ENCODE measurements around the gene ISCA1. TPM values are rescaled to one million over a fixed set of nuclear protein-coding genes. Genes with fewer than 3 reads are reported as not detected.

Gene ISCA1
- 78.3 TPM for total RNA-seq
- long read RNA-seq, transcript ISCA1-203 (4 exons, 1,958 nt), result major isoform, 82 of 96 reads
- long read RNA-seq, partial matches to known transcripts, result 3 of 96 reads
- long read RNA-seq, other reads (novel, unspliced or antisense), result 9 of 96 reads

- Histone ChIP-seq H3K9me3 (replicated peaks) (no peaks in the 10 kb centered on the region), H3K36me3 (peaks cover 8% of the 10 kb centered on the region), H3K27me3 (ENCODE audit: low read depth) (no peaks in the 10 kb centered on the region), H3K4me3 (peak within 1 kb of the TSS; percentile 90), H3K27ac (replicated peaks) (peak within 1 kb of the TSS; percentile 98), H3K4me1 (peaks cover 60% of the 10 kb centered on the region)
- DNase-seq, result peak; percentile 98
- TF ChIP-seq CTCF (IDR thresholded peaks at IDR 0.05; ENCODE audit: borderline replicate concordance), result no peak
- intact Hi-C loops (cut with micrococcal nuclease), result no loop called here
These were observed at the start of gene ISCA1 for GRCh38 chr9:86282077-86282978. ISCA1 (minus strand) TSS chr9:86282538; CDS start chr9:86282458, 80 bp downstream.

- peaks cover 93% of the 10 kb centered on the region for H3K36me3 ChIP-seq
- intact Hi-C loops (cut with micrococcal nuclease), result no loop called here
These were observed 47.8 kb upstream of the ISCA1 start for GRCh38 chr9:86330186-86330585.

GRCh38 chr9:86329649-86330048, 47.3 kb upstream of the ISCA1 start:
- Histone ChIP-seq H3K36me3 (peaks cover 93% of the 10 kb centered on the region), H3K27me3 (ENCODE audit: low read depth) (no peaks in the 10 kb centered on the region), H3K4me3 (no peak overlapping the region), H3K4me1 (no peaks in the 10 kb centered on the region), H3K27ac (replicated peaks) (no peak overlapping the region), H3K9me3 (replicated peaks) (no peaks in the 10 kb centered on the region)
- DNase-seq, result no peak
- TF ChIP-seq CTCF (IDR thresholded peaks at IDR 0.05; ENCODE audit: borderline replicate concordance), result no peak
- intact Hi-C loops (cut with micrococcal nuclease), result no loop called here

More at GRCh38 chr9:86330186-86330585, 47.8 kb upstream of the ISCA1 start:
- no peak overlapping the region for H3K4me3 ChIP-seq
- no peak overlapping the region for H3K27ac ChIP-seq (replicated peaks)
- no peaks in the 10 kb centered on the region for H3K4me1 ChIP-seq
- H3K27me3 ChIP-seq (ENCODE audit: low read depth), result no peaks in the 10 kb centered on the region
- H3K9me3 ChIP-seq (replicated peaks), result no peaks in the 10 kb centered on the region
- no peak for DNase-seq
- TF ChIP-seq CTCF (IDR thresholded peaks at IDR 0.05; ENCODE audit: borderline replicate concordance), result no peak

- intact Hi-C loops (cut with micrococcal nuclease), result no loop called here
- Histone ChIP-seq H3K36me3 (peaks cover 95% of the 10 kb centered on the region), H3K9me3 (replicated peaks) (no peaks in the 10 kb centered on the region)
These were observed 45.8 kb upstream of the ISCA1 start for GRCh38 chr9:86328156-86328555.

GRCh38 chr9:86326536-86326935, 44.2 kb upstream of the ISCA1 start:
- Histone ChIP-seq H3K27me3 (ENCODE audit: low read depth) (no peaks in the 10 kb centered on the region), H3K27ac (replicated peaks) (no peak overlapping the region), H3K9me3 (replicated peaks) (no peaks in the 10 kb centered on the region), H3K4me3 (no peak overlapping the region), H3K4me1 (no peaks in the 10 kb centered on the region), H3K36me3 (peaks cover 95% of the 10 kb centered on the region)
- DNase-seq, result no peak
- TF ChIP-seq CTCF (IDR thresholded peaks at IDR 0.05; ENCODE audit: borderline replicate concordance), result no peak
- intact Hi-C loops (cut with micrococcal nuclease), result no loop called here

More at GRCh38 chr9:86328156-86328555, 45.8 kb upstream of the ISCA1 start:
- no peak overlapping the region for H3K27ac ChIP-seq (replicated peaks)
- no peak overlapping the region for H3K4me3 ChIP-seq
- no peak for TF ChIP-seq CTCF (IDR thresholded peaks at IDR 0.05; ENCODE audit: borderline replicate concordance)
- no peaks in the 10 kb centered on the region for H3K4me1 ChIP-seq
- H3K27me3 ChIP-seq (ENCODE audit: low read depth), result no peaks in the 10 kb centered on the region
- DNase-seq, result no peak
